Stromal cell of bone marrow (primary cell): ENCODE measurements around the gene WDPCP.
"Not testable (repeated sequence)": the region's sequence is repeated elsewhere in the genome, so short reads cannot be mapped to it uniquely, and the experiment has no call there.

ENCODE experiments used
- DNase-seq: peaks from one replicate; pipeline ENCODE4 v3.0.0-alpha.2; 2012; ENCODE audit warnings: low read depth

Gene WDPCP

GRCh38 chr2:63101954-63102353 is 486.3 kb downstream of the WDPCP start:
- DNase-seq: no peak

- DNase-seq: no peak
Measured at GRCh38 chr2:63099032-63099431, 489.2 kb downstream of the WDPCP start.

- DNase-seq: no peak
Measured at GRCh38 chr2:63096491-63096890, 491.8 kb downstream of the WDPCP start.

- no peak for DNase-seq
Measured at GRCh38 chr2:63093502-63093901, 494.8 kb downstream of the WDPCP start.

GRCh38 chr2:63092857-63093256 is 495.4 kb downstream of the WDPCP start:
- no peak for DNase-seq

- no peak for DNase-seq
Measured at GRCh38 chr2:63092401-63092800, 495.9 kb downstream of the WDPCP start.

- no peak for DNase-seq
Measured at GRCh38 chr2:63086687-63087086, 501.6 kb downstream of the WDPCP start.

- no peak for DNase-seq
Measured at GRCh38 chr2:63081404-63081803, 506.9 kb downstream of the WDPCP start.

GRCh38 chr2:63078852-63079606 is 509.2 kb downstream of the WDPCP start:
- no peak for DNase-seq

GRCh38 chr2:63074399-63074798 is 513.9 kb downstream of the WDPCP start:
- not testable (repeated sequence) for DNase-seq

- DNase-seq: no peak
Measured at GRCh38 chr2:63073994-63074393, 514.3 kb downstream of the WDPCP start.

- no peak for DNase-seq
Measured at GRCh38 chr2:63071664-63072063, 516.6 kb downstream of the WDPCP start.
